ENCODE measurements around the gene ARHGEF4.

The ARHGEF4 gene

DNA sequence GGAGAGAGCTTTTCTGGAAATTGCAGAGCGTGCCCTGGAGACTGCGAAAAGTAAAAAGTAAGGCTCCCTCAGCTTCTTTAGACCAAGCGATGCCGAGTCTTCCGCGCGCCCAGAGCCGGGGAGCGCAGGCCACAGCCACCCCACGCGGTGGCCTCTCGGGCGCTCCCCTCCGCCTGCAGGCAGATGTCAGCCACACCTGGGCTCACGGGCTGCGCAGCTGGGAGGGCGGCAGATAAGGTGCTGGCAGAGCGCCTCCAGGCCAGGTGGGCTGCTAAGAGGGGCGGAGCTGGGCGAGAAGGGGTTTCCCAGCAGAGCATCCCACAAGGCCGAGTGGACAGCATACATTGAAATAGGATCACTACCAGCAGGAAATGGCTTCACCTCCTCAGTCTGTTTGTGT, 81.7 kb downstream of the ARHGEF4 start:
- DNase-seq (ENCODE audit: low read depth in 2 of 2): no peak

DNA sequence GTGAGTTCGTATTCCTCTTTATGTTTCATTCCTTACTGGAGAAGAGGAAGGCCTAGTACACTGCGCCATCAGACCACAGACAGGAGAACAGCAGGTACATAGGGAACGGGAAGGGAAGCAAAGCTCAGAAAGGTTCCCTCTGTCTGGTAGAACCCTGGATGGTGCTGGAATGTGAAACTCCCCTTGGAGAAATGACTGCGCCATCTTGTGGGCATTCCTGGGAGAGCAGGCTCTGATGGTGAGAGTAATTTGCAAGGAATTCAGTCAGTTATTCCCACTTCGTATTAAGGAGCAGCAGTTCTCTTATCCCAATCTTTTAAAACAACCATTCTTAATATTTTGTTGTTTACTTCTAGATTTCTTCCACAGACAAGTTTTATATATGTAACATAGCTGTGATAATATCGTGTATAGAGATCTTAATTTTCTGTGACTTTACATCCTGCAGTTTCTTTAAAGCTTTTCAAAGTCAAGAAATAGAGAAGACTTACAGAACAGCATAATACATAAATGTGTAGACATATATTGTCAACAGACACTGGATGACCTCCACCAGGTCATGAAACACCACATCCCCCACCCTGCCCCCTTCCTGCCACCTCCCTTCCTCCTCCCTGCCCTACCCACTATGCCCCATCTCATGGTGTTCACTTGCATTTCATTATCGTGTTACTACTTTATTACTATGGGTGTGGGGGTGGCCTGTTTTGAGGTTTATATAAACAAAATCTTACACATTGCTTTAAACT, 83.9 kb downstream of the ARHGEF4 start:
- peak; percentile 16 to 62 for DNase-seq (ENCODE audit: low read depth in 2 of 2)

DNA sequence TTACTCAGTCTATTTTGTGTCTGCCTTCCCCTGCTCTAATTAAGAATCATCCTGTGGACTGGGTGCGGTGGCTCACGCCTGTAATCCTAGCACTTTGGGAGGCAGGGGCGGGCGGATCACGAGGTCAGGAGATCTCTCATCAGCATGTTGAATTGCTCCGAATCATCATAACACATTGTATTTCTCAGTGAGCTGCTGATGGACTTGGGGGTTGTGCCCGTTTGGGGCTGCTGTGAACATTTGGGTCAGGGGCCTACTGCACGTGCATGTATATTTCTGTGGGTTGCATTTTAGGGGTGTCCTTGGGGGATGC, 84.4 kb downstream of the ARHGEF4 start:
- DNase-seq (ENCODE audit: low read depth in 2 of 2): no peak

DNA sequence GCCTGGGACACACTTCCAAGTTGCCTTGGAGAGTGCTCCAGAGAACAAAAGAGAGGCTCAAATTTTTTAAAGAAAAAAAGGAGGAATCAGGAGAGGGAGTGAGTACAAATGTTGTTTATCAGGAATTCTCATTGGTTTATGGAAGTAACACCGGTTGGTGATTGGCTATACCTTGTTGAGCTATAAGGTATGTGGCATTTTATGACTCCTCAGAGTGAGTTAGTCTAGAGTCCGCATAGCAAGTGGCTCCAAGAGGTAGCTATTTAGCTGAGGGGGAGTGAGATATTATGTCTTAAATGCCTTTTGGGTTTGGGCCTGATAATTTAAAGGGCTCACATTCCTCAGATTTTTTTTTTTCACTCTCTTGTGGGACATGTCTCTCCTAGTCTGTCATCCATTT, 85.7 kb downstream of the ARHGEF4 start:
- no peak for DNase-seq (ENCODE audit: low read depth in 2 of 2)

DNA sequence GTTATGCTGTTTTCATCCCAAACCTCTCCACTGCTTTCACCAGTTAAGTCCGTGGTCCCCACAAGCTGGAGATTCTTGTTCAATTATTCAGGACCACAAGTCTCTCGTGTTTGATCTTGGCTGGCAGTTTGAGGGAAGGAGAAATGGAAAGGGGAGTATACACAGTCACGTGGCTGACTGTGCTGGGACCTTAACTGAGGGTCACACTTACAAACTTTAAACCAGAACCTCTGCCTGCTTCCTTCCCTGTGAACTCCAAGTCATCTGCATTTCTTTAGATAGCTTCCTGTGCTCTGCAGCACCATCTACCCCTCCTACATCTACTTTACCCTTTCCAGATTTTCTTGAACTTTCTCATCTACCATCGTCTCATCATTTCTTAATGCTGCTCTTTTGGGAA, 91.7 kb downstream of the ARHGEF4 start:
- DNase-seq (ENCODE audit: low read depth in 2 of 2): no peak

DNA sequence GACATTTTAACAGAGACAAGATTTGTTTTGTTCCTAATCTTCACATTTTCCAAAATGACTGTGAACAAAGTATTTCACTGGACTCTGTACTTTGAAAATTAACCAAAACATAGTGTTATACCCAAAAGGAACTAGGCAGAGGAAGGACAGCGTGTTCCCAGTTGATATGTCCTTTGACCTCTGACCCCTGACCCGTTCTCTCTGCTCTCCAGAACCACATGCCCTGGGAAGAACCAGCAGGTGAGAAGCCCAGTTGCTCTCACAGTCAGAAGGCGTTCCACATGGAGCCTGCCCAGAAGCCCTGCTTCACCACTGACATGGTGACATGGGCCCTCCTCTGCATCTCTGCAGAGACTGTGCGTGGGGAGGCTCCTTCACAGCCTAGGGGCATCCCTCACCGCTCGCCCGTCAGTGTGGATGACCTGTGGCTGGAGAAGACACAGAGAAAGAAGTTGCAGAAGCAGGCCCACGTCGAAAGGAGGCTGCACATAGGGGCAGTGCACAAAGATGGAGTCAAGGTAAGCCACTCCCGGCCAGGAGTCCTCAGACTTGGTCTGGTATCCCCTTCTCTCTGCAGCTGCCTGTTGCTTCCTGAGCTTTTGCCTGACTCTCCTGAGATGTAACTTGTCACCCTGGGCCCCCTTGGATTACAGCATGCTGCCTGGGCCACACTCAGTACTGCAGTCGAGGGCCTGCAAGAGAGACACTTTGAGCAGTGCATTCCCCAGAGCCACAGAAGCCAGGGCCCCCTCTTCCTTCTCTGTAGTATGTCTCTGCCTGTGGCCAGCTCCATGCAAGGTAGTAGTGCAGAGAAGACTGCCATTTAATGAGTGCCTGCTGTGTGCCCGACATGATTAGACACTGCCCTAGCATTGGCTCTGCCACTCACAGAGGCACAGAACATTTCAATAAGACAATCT, 94.3 kb downstream of the ARHGEF4 start:
- no peak for DNase-seq (ENCODE audit: low read depth in 2 of 2)

DNA sequence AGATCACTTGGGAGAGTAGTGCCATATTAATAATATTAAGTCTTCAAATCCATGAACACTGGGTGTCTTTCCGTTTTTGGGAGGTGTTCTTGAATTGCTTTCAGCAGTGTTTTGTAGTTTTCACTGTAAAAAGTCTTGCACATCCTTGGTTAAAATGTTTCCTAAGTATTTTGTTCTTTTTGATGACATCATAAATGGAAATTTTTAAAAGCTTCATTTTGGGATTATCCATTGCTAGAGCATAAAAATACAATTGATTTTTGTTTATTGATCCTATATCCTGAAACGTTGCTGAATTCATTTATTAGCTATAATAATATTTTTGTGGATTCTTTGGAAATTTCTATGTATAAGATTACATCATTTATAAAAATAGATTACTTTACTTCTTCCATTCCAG, 96.8 kb downstream of the ARHGEF4 start:
- DNase-seq (ENCODE audit: low read depth in 2 of 2): no peak

DNA sequence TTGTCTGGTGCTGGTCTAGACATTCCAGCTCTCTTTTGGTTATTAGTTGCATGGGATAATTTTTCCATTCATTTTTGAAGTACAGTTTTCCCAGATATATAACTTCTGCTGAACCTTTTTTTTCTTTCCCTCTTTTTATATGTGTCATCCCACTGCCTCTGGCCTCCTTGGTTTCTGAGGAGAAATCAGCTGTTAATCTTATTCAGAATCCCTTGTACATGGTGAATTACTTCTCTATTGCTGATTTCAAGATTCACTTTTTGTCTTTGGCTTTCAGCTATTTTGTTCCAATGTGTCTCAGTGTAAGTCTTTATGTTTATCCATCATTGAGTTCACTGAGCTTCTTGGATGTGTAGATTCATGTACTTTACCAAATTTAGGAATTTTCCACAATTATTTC, 99.7 kb downstream of the ARHGEF4 start:
- DNase-seq (ENCODE audit: low read depth in 2 of 2): no peak

DNA sequence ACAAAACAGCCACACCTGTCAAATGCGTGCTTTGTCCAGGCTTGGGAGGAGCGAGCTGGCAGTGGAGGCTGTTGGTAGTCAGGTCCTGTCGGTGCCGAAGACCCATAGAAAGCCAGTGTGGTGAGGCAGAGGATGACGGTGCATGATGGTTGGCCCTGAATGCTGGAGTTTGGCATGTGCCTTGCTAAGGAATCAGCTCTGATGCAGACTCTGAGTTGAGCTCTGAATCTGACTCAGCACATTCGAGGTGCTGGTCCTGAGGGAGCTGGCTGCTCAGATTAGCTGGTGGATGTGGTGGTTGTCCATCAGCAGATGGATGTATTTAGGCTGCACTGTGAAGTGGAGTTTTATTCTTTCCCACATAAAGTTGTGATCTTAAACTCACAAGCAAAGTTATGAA, 111.3 kb downstream of the ARHGEF4 start:
- DNase-seq (ENCODE audit: low read depth in 2 of 2): no peak

DNA sequence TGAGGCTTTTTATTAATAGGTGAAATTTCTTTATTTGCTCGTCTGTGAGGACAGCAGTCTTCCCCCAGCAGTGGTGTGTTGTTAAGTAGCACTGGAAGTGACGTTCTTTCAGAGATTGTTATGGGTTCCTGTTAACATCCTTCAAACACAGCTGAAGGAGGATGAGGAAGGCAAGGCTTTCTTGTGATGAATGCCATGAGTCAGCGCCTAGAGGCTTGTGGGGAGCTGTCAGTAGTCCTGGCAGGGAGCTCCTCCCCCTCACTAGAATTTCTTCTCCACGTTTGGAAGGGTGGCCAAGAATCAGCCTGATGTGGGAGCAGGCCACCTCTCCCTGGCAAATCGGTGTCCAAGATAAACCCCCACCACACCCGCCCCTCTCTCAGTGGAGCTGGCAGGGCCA, 113.2 kb downstream of the ARHGEF4 start:
- DNase-seq (ENCODE audit: low read depth in 2 of 2): no peak

DNA sequence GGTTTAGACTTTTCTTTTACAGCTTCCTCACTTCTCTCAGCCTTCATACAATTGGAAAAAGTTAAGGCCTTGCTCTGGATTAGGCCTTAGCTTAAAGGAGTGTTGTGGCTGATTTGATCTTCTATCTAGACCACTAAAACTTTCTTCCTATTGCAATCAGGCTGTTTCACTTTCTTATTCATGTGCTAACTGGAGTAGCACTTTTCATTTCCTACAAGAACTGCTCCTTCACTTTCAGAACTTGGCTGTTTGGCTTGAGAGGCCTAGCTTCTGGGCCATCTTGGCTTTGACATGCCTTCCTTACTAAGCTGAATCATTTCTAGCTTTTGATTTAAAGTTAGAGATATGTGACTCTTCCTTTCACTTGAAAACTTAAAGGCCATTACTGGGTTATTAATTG, 114.3 kb downstream of the ARHGEF4 start:
- no peak for DNase-seq (ENCODE audit: low read depth in 2 of 2)

DNA sequence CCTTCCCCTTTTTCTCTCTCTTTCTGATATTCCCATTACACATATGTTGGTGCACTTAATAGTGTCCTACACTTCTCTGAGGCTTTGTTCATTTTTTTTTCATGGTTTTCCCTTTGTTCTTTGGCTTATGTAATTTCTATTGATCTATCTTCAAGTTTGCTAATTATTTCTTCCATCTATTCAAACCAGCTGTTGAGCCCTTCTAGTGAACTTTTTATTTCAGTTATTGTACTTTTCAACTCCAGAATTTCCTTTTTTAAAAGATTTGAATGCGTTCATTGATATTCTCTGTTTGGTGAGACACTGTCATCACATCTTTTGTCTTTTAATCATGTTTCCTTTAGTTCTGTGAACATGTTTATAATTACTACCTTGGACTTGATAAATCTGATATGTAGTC, 118.2 kb downstream of the ARHGEF4 start:
- DNase-seq (ENCODE audit: low read depth in 2 of 2): no peak

DNA sequence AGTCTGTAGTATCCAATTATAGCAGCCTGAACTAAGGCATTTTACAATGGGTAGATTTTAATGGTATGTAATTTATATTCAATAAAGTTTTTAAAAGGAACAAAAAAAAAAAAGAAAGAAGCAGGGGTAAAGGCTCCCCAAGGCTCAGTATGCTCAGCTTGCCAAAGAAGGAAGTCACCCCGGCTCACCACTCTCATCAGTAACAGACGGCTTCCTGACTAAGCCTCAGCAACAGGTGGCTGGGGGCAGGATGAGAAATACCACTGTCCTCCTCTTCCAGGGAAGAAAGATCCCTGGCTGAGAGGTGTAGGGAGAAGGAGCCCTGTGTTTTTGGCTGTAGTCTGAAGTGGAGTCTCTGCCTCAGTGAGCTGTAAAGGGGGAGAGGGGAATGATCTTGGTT, 121.2 kb downstream of the ARHGEF4 start:
- DNase-seq (ENCODE audit: low read depth in 2 of 2): no peak

DNA sequence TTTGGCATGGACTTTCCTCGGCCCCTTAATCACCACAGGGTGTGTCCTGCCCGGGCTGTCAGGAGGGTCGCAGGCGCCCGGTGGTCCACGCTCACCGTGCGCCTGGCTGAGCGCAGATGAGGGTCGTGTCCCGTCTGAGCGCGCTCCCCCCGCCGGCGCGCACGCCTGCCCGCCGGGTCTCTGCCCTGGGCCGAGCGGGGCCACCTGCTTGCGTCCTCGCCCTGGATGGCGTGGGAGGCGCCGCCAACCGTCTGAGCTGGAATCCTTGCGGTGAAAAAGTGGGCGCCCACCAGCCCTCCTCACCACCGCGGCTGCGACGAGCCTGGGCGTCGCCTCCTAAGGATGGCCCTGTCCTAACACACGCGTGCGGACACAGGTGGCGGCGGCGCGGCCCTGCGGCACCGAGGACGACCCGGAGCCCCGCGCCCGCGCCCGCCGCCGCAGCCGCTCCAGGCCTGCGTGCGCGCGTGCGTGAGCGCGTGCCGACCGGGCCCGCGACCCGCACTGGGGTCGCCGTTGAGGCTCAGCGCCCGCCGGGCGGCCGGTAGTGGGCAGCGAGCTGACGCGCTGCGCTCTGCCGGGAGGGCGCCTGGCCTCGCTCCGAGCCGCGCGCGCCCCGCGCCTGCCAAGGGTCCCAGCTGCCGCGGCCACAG, 126.6 kb downstream of the ARHGEF4 start:
- DNase-seq (ENCODE audit: low read depth in 2 of 2): no peak

DNA sequence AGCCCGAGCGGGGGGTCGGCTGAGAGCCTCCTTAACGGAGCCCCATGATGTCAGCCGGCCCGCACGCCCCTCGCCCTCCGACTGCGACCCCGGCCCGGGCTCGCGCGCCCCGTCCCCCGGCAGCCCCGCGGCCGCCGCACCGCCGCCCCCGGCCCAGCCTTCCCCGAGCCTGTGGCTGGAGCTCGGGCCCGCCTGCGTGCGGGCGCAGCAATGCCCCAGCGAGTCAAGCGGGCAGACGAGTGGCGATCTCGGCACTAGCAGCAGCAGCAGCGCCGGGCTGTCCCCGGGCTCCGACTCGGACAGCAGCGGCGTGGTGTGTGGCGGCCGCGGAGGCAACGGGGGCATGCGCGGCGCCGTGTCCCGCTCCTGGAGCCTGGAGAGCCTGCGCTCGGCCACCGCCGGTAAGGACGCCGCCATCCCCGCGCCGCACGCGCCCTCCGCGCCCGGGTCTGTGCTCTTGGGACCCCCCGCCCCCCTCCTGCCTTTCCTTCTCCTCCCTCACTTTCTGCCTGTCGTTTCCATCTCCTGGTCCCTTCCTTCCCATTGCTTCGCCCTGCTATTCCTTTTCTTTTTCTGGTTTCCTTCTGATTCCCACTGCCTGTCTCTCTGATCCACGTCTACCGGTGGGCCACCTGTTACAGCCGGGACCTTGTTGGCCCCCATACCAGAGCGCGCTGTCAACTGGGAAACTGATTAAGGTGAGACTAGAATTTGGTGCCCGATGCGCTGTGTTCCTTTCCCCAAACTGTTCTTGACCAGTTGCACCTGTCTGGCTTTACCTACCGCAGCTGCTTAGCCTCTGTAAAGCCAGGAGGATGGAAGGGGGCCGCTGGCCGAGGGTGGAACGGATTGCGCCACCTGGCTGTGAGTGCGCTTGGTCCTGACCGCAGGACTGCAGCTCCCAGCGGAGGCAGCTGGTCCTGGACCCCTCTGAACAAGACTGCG, 127.4 kb downstream of the ARHGEF4 start:
- DNase-seq (ENCODE audit: low read depth in 2 of 2): peak in 1 of 2 experiments; percentile 11

DNA sequence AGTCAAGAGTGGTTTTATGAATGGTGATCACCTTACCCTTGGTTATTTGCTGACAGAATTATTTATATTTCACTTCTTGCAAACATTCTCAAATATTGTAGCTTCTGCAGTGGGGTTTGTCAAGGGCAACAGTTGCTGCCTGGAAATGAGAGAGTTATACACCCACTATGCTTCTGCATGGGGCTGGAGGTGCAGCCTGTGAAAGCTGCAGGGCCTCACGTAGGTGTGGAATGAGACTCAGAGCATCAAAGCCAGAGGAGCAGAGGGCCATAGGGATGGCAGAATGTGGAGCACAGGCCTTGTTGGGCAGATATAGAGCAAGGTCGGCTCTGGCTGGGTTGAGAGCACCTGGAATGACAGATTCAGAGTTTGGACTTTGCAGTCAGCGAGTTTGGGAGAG, 128.2 kb downstream of the ARHGEF4 start:
- DNase-seq (ENCODE audit: low read depth in 2 of 2): no peak

DNA sequence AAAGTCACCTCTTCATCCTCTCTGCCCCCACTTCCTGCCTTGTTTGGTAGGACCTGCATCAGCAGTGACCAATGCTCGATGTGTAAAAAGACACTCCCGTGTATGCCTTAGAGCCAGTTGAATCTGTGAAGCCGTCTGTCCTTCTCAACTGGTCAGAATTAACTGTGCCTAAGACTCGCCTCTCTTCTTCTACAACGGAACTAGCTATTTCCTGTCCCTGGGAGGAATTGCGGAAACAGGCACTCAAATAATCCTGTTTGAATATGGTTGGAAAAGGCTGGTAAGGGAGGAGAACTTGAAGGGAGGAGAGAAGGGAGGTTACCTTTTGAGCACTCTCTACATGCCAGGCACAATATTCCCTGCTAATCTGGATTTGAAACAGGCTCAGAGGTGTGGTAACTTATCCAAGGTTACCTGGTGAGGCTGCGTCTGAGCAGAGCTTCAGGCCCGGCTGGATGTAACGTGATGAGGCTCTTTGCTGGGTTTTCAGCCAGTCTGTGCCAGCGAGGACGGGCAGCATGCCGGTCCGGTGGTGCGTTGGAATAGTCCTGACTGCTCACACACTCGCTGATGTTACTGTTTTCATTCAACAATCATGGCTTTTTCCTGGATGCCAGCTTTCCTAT, 129.5 kb downstream of the ARHGEF4 start:
- DNase-seq (ENCODE audit: low read depth in 2 of 2): no peak

DNA sequence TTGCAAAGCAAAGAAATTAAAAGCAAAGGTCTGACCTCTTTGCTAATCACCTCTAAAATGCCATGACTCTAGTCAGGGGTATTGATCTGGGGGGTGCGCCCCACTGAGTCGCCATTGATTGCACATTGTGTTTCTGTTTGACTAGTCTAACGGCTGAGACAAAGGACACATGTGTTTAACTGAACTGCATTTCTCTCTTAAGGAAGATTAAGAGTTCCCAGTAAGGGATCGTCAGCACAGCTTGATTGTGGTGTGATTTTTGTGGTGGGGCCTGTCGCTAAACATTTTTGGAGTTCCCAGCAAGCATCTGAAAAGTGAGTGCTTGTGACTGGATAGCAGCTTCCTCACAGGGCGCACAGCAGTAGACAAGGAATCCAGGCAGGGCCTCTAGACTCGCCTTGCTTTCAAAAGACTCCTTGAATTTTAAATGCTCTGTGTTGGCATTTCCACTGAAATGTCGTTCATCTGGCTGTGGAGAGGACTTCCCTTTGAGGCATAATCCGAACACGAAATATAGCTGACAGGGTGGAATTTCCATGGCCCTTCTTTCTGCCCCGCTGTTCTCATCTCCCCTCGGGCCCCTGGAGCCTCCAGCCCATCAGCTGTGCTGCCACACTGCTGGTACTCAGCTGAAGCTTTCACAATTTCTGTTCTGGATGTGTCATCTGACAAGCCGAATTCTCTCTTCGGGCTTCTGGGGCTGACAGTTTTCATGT, 130.2 kb downstream of the ARHGEF4 start:
- no peak for DNase-seq (ENCODE audit: low read depth in 2 of 2)

DNA sequence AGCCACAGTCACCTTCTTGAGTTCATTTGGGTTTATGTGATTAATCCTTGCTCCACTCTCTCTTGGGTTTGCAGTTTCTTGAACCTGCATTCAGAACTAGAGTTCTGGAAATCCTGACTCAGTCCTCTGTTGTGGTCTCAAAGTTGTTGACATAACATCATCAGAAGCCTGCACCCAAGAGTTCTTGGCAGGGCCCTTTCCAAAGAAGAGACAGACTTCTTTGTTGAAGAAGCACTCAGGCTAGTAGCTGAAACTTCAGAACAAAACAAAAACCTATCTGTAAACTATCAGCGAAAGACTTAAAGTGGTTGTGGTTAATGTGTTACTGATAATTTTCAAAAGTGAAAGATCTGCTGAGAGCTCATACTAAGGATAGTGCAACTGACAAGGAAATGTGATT, 135.7 kb downstream of the ARHGEF4 start:
- no peak for DNase-seq (ENCODE audit: low read depth in 2 of 2)

DNA sequence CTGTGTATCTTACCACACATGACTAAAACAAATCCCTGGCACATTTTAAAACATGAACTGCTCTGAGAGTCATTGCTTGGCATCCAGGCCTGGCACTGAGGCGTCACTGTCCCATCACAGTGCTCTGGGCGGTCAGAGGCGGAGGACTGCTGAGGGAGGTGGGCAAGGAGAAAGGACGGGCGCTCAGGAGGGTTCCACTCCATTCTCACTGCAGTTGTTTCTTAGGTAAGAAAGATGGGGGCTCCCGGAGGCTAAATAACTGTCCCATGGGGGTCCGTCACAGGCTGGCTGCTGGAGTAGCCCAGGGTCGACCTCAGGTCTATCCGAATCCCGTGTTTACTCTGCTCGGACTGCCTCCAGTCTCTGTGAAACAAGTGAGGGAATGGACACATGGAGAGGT, 139.0 kb downstream of the ARHGEF4 start:
- DNase-seq (ENCODE audit: low read depth in 2 of 2): no peak

Data from stimulated activated CD4-positive, alpha-beta T cell treated with anti-CD3 and anti-CD28 coated beads, Interleukin-12 subunit alpha, Interleukin-12 subunit beta, amount 100 ng/mL, for 24 hours (primary cell).